Left renal pelvis (tissue), 4 donors: Measurements from ENCODE around the gene EME1. TPM values are rescaled to one million over a fixed set of nuclear protein-coding genes. Genes with fewer than 3 reads are reported as not detected.
"Not testable (repeated sequence)": the region's sequence is repeated elsewhere in the genome, so short reads cannot be mapped to it uniquely, and the experiment has no call there.

Experiments used
- DNase-seq, 4 donors: peaks; one replicate each; pipeline ENCODE4 v3.0.0-alpha.2; 2013; ENCODE audit warnings: low read depth in 4 of 4, low spot score in 3 of 4
- polyA plus RNA-seq, 4 donors: library from polyadenylated mRNA; unstranded; fragments of 120-200 nt; gene quantifications; one replicate each; pipeline ENCODE4 v1.2.1, GENCODE V29; 2013; ENCODE audit not compliant: insufficient read length in 4 of 4

Gene EME1
- polyA plus RNA-seq, 4 donors = 7.3 to 9.2 (median 8.0) TPM

GRCh38 chr17:50424246-50424995, 51.4 kb downstream of the EME1 start:
- DNase-seq = no peak

DNA sequence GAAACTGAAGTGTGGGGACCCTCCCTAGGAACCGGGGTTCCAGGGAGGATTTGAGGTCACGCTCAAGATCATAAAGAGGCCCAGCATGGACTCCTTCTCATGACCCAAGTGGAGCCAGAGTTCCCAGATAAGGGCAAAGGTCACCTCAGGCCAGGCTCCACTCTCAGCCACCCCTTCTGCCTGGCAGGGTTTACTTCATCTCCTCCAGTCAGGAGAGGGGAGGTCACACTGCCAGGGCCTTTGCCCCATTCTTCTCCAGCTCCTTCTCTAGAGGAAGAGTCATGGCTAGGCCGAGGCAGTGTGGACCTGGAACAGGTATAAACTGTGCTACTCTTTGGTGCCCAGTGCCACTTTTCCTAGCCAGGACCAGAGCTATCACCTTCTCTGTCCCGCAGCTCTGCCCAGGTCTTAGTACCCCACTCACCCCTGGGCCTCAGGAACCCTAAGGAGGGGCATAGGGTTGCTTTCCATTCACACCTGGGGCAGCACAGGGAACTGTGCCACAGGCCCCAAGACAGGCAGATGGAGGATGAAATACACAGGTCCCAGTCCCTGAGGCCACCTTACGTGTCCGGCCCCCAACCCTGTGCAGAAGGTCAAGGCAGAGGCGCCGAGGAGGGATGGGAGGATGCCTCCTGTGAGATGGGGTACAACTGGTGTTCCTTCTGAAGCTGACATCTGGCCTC, 52.1 kb downstream of the EME1 start:
- DNase-seq = no peak

DNA sequence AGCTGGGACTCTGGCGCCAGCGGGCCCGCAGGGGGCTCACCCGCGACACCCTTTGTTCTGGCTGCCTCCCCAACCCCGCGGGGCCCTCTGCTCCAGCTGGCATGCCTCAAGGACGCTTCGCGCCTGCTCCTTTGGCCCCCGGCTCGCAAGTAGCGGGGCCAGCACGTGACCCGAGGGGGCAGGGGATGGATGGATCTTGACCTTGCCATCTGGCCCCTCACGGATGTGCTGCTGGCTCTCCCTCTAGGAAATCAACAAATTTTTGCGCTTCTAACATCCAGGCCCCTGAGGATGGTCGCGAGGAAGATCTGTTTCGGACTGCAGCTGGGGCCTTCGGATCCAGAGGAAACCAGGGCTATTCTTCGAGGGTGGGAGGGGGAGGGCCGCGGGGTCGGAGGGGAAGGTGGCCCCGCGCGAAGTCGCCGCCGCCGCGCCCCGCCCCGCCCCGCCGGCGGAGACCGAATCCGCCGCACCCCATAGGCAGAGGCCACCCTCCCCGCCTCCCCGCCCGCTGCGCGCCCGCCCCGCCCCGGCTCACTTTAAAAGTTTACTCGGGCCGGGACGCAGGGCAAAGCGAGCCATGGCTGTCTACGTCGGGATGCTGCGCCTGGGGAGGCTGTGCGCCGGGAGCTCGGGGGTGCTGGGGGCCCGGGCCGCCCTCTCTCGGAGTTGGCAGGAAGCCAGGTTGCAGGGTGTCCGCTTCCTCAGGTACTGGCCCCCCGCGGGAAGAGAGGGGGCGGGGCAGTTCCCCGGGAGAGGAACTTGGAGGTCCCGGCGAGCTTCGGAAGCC, 52.8 kb downstream of the EME1 start, which contains the start of gene ACSF2:
Gene ACSF2, plus strand, starts transcription at position 537 of the 790 bp plus-strand sequence. Its CDS starts 44 bp downstream, at position 581.
- no peak for DNase-seq

GRCh38 chr17:50426472-50426782, 53.4 kb downstream of the EME1 start:
- DNase-seq = no peak

DNA sequence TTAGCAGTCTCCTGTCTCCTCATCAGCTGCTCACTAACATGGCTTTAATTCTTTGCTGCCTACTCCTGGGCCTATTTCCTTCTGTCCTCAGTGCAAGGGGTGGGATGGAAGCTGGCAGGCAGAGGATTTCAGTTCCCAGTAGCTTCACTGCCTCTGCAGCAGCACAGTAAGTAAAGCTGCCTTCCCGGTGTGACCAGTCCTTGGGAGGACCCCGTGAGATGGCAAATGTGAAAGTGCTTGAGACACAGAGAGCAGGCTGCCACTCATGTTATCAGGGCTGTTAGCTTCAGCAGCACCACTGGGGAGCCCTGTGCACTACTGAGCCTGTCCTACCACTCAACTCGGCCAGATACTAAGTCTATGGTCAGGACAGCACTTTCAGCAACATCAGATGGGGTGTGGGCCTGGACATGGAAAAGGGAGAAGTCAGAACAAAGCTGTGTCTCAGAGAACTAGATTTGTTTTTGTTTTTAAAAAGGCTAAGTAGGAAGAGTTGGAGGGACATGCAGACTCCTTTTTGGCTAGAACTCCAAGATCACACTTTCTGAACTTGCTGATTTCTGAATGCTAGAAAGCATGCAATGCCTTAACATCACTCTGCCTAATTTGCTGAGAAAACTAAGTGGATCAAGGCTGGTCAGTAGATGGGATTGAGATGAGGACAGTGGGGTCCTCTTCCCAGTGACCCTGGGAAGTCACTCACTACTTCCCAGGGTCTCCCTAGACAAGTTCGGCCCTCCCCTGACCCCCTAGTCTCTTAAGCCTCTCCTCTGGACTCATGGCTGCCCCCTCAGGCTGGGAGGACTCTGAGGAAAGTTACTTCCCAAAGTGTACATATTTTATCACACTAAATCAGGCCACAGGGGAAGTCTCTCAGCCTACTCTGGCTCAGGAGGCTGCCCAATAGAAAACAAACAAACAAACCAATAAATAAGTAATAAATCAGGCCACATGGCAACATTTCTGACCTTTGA, 54.1 kb downstream of the EME1 start:
- DNase-seq = no peak

DNA sequence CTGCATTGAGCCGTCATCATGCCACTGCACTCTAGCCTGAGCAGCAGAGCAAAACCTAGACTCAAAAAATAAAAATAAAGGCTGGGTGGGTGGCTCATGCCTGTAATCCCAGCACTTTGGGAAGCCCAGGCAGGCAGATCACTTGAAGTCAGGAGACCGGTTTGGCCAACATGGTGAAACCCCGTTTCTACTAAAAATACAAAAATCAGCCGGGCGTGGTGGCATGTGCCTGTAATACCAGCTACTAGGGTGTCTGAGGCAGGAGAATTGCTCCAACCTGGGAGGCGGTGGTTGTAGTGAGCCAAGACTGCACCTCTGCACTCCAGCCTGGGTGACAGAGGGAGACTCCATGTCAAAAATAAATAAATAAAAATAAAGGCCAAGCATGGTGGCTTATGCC, 55.1 kb downstream of the EME1 start:
- DNase-seq = not testable (repeated sequence)

- no peak for DNase-seq
Measured at GRCh38 chr17:50428831-50429424, 55.9 kb downstream of the EME1 start.

DNA sequence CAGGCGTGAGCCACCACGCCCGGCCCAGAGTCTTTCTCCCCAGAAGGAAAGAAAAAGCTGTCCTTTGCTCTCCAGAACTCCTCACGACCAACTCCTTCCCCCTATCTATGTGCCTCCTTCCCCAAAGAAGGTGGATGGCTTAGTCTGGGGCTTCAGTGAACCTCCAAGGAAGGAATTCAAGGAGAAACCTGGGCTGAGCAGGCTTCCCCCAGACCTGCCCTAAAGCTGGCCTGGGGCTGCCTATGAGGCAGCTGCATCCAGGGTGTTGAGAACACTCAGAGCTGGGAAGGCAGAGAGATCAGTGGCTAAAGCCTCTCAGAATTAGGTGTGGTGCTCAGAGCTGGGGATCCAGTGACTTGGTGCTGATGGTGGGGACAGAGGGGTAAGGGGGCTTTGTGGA, 56.8 kb downstream of the EME1 start:
- DNase-seq = no peak

Other genes with a start within 250 kb of the EME1 start
- 10 to 100 TPM in 3 of 4 donors, 1 to 10 TPM in 1; 9.2 to 19.0 (median 13.1) TPM for gene SAMD14, start 243.1 kb upstream of the EME1 start, polyA plus RNA-seq
- gene PPP1R9B, start 222.6 kb upstream of the EME1 start, polyA plus RNA-seq = 10 to 100 TPM; 40.5 to 54.9 (median 46.6) TPM
- gene SGCA, start 207.2 kb upstream of the EME1 start, polyA plus RNA-seq = 1 to 10 TPM in 2 of 4 donors, under 1 TPM in 2; 0.48 to 1.5 (median 0.89) TPM
- 1,000 to 10,000 TPM in 1 of 4 donors, 100 to 1,000 TPM in 3; 462 to 7,291 (median 934) TPM for gene COL1A1, start 171.6 kb upstream of the EME1 start, polyA plus RNA-seq
- gene TMEM92, start 98.8 kb upstream of the EME1 start, polyA plus RNA-seq = 1 to 10 TPM in 3 of 4 donors, under 1 TPM in 1; 0.66 to 2.9 (median 1.9) TPM
- 10 to 100 TPM; 18.2 to 24.5 (median 19.1) TPM for gene XYLT2, start 27.1 kb upstream of the EME1 start, polyA plus RNA-seq
- 10 to 100 TPM; 59.8 to 76.3 (median 69.4) TPM for gene MRPL27, start within 50 bp of the EME1 start, polyA plus RNA-seq
- gene LRRC59, start 24.3 kb downstream of the EME1 start, polyA plus RNA-seq = 10 to 100 TPM; 56.8 to 66.3 (median 64.4) TPM
- gene ACSF2, start 53.0 kb downstream of the EME1 start, polyA plus RNA-seq = 100 to 1,000 TPM in 1 of 4 donors, 10 to 100 TPM in 3; 37.0 to 108 (median 78.9) TPM
- 1 to 10 TPM in 3 of 4 donors, under 1 TPM in 1; 0.66 to 3.2 (median 2.8) TPM for gene CHAD, start 95.7 kb downstream of the EME1 start, polyA plus RNA-seq
- 10 to 100 TPM; 31.2 to 64.1 (median 47.1) TPM for gene RSAD1, start 105.6 kb downstream of the EME1 start, polyA plus RNA-seq
- 1 to 10 TPM; 1.4 to 3.4 (median 2.4) TPM for gene MYCBPAP, start 135.2 kb downstream of the EME1 start, polyA plus RNA-seq
- gene EPN3, start 159.5 kb downstream of the EME1 start, polyA plus RNA-seq = 10 to 100 TPM in 2 of 4 donors, 1 to 10 TPM in 2; 1.6 to 16.0 (median 10.0) TPM
- 10 to 100 TPM; 29.4 to 70.4 (median 50.9) TPM for gene SPATA20, start 173.9 kb downstream of the EME1 start, polyA plus RNA-seq
- 10 to 100 TPM in 1 of 4 donors, 1 to 10 TPM in 3; 6.3 to 13.8 (median 7.4) TPM for gene CACNA1G, start 187.5 kb downstream of the EME1 start, polyA plus RNA-seq